Activated effector memory CD4-positive, alpha-beta T cell treated with anti-CD3 and anti-CD28 coated beads, Interleukin-2, amount 50 U/mL, for 16 hours (primary cell): ENCODE data around the gene PLXNB2.
"Not testable (repeated sequence)": the region's sequence is repeated elsewhere in the genome, so short reads cannot be mapped to it uniquely, and the experiment has no call there.

Experiments used
- DNase-seq: peaks from one replicate; pipeline ENCODE4 v3.0.0-alpha.2; 2020

The PLXNB2 gene, protein sequence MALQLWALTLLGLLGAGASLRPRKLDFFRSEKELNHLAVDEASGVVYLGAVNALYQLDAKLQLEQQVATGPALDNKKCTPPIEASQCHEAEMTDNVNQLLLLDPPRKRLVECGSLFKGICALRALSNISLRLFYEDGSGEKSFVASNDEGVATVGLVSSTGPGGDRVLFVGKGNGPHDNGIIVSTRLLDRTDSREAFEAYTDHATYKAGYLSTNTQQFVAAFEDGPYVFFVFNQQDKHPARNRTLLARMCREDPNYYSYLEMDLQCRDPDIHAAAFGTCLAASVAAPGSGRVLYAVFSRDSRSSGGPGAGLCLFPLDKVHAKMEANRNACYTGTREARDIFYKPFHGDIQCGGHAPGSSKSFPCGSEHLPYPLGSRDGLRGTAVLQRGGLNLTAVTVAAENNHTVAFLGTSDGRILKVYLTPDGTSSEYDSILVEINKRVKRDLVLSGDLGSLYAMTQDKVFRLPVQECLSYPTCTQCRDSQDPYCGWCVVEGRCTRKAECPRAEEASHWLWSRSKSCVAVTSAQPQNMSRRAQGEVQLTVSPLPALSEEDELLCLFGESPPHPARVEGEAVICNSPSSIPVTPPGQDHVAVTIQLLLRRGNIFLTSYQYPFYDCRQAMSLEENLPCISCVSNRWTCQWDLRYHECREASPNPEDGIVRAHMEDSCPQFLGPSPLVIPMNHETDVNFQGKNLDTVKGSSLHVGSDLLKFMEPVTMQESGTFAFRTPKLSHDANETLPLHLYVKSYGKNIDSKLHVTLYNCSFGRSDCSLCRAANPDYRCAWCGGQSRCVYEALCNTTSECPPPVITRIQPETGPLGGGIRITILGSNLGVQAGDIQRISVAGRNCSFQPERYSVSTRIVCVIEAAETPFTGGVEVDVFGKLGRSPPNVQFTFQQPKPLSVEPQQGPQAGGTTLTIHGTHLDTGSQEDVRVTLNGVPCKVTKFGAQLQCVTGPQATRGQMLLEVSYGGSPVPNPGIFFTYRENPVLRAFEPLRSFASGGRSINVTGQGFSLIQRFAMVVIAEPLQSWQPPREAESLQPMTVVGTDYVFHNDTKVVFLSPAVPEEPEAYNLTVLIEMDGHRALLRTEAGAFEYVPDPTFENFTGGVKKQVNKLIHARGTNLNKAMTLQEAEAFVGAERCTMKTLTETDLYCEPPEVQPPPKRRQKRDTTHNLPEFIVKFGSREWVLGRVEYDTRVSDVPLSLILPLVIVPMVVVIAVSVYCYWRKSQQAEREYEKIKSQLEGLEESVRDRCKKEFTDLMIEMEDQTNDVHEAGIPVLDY (N-terminal part only)

DNA sequence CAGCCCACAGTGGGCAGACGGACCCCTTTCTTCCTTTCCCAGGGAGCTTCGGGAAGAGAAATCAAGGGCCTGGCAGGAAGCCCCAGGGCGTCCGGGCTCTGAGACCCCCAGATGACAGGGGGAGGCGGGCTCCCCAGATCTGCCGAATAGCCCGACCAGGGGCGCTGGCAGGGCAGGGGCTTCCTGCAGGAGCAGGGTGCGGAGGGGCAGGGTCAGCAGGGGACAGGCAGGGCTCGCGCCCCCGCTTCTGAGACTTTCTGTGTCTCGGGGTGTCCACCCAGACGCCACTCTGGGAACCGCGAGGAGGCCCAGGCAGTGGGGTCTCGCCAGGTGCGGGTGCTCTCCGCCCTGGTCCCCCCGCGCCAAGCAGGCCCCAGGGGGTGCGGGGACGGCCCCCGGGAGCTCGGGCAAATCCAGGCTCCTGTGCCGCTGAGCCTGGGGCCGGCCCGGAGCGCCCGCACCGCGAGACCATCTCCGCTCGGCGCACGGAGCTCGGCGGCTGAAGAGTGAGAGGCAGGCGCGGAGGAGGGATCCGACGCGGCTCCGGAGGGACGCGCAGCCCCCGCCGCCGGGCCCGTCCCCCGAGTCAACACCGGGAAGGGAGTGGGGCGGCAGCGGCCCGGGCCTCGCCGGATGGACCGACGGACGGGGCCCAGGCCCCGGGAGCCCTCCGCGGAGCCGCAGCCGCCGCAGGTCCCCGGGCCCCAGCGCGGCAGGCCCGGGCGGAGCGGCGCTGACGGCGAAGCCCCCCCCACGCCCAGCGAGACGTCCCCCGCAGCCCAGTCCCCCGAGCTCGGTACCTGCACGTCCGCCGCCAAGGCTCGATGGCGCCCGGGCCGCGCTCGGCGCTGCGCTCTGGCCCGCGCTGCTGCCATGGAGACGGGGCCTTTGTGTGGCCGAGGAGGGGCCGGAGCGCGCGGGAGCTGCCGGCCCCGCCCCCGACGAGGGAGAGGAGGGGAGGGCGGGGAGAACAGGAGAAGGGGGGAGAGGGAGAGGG lies at the start of gene PLXNB2:
TSS of gene PLXNB2 (minus strand) at position 894 of the 997 bp plus-strand sequence. CDS start 17,062 bp downstream, outside the sequence.
- DNase-seq = no peak

DNA sequence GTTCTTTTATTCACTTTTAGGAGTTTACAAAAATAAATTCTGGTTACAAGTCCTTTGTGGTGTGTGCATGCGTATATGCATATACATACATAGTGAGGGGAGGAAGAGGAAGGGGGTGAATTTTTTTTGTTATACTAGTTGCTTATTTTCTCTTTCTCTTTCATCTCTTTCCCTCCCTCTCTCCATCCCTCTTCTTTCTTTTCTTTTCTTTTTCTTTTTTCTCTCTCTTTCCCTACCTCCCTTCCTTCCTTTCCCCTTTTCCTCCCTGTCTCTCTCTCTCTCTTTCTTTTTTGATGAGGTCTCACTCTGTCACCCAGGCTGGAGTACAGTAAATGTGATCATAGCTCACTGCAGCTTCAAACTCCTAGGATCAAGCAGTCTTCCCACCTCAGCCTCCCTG lies 49.8 kb upstream of the PLXNB2 start:
- no peak for DNase-seq

DNA sequence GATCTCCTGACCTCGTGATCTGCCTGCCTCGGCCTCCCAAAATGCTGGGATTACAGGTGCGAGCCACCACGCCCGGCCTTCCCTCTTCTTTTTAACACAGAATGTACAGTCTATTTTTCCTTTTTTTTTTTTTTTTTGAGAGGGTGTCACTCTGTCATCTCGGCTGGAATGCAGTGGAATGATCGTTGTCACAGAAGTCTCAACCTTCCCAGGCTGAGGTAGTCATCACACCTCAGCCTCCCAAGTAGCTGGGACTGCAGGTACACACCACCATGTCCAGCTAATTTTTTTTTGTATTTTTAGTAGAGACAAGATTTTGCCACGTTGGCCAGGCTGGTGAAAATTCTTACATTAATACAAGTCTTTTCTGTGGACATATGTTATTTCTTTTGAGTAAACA lies 48.7 kb upstream of the PLXNB2 start:
- no peak for DNase-seq

DNA sequence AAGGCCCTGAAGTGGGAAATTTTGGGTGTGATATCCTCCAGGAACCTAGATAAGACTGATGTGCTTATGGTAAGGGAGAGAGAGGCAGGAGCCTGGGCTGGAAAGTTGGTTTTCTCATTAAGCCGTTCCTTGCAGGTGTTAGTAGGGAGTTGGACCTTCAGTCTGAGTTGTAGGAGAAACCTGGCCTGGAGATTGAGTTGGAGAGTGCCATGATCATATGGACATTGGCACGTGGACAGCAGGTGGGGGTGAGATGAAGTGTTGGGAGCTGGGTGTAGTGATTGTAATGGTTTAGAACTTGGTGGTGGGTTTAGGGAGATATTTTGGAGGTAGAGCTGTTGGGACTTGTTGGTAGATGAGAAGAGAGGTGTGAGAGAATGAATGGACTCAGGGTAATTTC lies 40.6 kb upstream of the PLXNB2 start:
- no peak for DNase-seq

DNA sequence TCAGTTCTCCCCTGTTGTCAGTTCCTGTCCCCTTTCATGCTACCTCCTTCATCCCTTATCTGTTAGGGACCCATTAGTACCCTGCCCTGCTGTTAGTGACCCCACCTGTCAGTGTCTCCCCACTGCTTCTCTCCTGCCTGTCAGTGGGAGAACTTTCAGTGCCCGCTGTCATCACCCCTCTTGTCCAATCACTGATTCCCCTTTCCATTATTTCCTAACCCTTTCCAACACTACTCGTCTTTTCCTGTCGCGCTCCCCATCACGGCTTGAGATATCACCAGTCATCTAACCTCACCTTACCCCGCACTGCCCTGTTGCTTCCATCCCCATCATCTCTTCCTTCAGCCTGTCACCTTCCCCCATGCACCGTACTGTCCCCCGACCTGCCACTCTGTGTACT lies 39.7 kb upstream of the PLXNB2 start:
- DNase-seq = no peak

DNA sequence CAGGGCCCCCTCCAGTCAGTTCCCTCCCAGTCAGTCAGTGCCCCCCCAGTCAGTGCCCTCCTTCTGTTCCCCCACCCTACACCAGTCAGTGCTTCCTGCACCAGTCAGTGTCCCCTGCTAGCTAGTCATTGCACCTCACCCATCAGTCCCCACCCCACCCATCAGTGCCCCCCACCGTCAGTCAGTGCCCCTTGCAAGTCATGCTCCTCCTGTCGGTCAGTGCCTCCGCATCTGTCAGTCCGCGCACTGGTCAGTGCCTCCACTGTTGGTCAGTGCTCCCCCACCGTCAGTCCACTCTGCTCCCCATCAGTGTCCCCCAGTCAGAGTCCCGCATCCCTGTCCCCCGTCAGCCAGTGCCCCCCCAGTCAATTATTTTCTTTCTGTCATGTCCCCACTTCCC lies 39.0 kb upstream of the PLXNB2 start:
- DNase-seq = no peak

DNA sequence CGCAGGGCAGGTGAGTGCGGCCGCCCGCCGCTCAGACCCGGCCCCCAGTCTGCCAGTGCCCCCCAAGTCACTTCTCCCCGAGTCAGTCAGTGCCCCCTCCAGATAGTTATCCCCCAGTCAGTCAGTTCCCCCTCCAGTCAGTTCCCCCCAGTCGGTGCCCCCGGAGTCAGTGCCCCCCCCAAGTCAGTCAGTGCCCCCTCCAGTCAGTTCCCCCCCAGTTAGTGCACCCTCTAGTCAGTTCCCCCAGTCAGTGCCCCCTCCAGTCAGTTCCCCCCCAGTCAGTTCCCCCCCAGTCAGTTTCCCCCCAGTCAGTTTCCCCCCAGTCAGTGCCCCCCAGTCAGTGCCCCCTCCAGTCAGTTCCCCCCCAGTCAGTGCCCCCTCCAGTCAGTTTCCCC lies 36.1 kb upstream of the PLXNB2 start:
- no peak for DNase-seq

DNA sequence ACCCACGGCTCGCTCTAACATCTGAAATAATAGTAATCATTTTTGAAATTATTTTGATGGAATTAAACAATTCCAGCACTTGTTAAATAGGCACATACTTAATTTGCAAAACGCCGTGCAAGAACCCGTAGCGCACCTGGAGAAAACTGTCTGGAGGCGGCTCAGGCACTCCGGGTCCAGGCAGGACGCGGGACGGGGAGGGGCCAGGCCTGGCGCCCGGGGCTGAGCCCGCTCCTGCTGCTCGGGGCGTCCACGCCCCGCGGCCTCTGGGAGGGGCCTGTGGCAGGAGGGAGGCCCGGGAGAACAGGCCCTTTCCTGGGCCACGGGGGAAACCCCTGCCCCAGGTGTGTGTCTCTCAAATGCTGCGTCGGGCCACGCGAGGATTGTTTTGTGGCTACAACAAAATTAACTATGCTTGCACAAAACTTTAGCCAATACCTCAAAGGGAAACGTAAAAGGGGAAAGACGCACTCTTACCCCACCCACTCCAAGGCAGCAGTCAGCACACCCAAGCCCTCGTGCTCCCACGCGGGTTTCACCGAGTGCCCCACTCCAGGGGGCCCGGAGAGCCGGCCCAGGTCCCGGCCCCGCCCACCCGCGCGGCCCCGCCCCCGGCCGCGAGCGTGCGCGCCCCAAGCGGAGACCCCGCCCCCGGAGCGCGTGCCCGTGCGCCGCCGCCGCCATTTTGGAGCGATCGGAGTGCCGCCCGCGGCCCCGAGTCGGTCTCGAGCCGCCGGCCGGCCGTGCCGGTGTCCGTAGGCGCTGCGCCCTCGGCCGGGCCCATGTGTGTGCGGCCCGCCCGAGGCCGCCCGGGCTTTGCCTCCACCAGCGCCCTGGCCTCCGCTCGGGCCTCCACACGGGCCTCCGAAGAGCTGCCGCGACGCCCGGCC lies 35.5 kb upstream of the PLXNB2 start, which contains the start of gene PPP6R2:
TSS of gene PPP6R2 (plus strand) at position 677 of the 890 bp plus-strand sequence. CDS start 50,582 bp downstream, outside the sequence.
- peak; percentile 97 for DNase-seq

DNA sequence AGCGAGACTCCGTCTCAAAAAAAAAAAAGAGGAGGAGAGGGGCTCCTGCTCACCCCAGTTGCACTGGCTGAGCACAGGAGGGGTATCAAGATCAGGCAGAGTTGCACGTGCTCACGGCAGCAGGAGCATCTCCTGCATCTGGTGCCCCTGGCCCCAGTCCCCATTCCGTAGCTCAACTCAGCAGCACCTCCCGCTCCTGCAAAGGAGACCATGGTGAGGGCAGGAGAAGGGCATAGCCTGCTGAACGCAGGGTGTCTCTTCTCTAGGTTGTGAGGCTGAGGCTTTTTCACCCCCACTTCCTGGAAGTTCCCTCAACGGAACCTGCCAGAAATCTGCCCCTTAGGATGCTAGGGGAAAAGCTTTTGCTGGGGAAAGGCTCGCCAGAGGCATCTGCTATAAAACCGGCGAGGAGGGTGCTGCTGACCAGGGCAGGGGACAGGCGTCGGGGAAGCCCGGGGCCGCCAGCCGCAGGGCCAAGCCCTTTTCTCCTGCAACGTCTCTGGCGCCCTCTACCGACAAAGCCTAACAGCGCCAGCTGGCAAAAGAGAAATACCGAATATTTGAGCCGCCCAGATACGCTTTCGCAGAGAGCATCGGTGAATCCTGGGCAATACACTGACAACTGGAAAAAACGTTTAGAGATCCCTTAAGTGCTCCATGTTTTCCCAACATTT lies 34.7 kb upstream of the PLXNB2 start:
- peak; percentile 95 for DNase-seq

DNA sequence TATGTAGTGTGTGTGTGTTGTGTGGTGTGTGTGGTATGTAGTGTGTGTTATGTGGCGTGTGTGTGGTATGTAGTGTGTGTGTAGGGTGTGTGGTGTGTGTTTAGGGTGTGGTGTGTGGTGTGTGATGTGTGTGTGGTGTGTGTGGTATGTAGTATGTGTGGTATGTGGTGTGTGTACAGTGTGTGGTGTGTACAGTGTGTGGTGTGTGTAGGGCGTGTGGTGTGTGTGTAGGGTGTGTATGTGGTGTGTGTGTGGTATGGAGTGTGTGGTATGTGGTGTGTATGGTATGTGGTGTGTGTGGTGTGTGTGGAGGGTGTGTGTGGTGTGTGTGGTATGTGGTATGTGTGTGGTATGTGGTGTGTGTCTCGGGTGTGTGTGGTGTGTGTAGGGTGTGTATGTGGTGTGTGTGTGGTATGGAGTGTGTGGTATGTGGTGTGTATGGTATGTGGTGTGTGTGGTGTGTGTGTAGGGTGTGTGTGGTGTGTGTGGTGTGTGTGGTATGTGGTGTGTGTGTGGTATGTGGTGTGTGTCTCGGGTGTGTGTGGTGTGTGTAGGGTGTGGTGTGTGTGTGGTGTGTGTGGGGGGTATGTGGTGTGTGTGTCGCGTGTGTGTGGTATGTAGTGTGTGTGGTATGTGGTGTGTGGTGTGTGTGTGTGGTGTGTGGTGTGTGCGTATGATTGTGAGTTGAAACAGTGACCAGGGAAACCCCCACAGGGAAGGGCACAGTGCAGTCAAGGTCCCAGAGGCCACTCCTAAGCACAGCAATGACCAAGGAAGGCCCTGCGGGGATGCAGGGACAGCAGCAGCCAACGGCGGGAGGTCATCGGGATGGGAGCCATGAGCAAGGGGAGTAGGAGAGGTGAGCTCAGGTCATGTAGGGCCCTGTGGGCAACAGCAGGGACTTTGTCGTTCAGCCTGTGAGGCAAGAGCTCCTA lies 32.8 kb upstream of the PLXNB2 start:
- no peak for DNase-seq

DNA sequence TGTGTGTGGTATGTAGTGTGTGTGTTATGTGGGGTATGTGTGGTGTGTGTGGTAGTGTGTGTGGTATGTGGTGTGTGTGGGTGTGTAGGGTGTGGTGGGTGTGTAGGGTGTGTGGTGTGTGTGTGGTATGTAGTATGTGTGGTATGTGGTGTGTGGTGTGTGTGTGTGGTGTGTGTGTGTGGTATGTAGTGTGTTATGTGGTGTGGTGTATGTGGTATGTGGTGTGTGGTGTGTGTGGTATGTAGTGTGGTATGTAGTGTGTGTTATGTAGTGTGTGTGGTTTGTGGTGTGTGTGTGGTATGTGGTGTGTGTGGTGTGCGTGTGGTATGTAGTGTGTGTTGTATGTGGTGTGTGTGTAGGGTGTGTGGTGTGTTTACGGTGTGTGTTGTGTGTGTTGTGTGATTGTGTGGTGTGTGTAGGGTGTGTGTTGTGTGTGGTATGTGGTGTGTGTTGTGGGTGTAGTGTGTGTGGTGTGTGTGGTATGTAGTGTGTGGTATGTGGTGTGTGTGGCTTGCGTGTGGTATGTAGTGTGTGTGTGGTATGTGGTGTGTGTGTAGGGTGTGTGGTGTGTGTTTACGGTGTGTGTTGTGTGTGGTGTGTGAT lies 31.5 kb upstream of the PLXNB2 start:
- no peak for DNase-seq

DNA sequence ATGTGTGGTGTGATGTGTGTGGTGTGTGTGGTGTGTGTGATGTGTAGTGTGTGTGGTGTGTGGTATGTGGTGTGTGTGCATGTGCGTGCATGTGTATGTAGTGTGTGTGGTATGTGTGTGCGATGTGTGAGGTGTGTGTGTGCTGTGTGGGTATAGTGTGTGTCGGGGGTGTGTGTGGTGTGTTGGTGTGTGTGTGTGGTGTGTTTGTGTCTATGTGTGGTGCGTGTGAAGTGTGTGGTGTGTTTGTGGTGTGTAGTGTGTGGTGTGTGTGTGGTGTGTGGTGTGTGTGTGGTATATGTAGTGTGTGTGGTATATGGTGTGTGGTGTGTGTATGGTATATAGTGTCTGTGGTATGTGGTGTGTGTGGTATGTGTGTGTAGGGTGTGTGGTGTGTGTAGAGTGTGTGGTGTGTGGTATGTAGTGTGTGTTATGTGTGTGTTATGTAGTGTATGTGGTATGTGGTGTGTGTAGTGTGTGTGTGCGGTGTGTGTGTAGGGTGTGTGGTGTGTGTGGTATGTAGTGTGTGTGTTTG lies 30.7 kb upstream of the PLXNB2 start:
- DNase-seq = no peak

DNA sequence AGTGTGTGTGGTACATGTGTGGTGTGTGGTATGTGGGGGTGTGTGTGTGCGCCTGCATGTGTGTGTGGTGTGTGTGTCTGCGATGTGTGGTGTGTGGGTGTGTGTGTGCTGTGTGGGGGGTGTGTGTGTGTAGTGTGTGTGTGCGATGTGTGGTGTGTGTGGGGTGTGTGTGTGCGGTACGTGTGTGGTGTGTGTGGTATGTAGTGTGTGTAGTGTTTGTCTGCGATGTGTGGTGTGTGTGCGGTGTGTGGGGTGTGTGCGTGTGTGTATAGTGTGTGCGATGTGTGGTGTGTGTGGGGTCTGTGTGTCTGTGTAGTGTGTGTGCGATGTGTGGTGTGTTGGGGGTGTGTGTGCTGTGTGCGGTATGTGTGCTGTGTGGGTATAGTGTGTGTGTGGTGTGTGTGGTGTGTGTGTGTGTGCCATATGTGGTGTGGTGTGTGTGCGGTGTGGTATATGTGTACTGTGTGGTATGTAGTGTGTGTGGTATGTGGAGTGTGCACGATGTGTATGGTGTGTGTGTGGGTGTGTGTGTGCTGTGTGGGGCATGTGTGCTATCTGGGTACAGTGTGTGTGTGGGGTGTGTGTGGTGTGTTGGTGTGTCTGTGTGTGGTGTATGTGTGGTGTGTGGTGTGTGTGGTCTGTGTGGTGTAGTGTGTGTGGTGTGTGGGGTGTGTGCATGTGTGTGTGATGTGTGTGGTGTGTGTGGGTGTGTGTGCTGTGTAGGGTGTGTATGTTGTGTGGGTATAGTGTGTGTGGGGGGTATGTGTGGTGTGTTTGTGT lies 30.0 kb upstream of the PLXNB2 start:
- no peak for DNase-seq

DNA sequence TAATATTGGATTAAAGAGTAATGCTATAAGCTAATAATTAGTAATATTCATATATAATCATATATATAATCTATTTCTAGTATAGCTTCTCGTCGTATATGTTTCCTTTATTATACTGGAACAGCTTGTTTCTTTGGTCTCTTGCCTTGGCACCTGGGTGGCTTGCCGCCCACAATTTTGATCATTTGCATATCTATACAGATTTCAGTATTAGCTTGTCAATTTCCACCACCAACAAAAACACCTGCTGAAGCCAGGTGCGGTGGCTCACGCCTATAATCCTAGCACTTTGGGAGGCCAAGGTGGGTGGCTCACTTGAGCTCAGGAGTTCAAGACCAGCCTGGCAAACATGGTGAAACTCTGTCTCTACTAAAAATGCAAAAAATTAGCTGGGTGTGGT lies 27.0 kb upstream of the PLXNB2 start:
- not testable (repeated sequence) for DNase-seq

DNA sequence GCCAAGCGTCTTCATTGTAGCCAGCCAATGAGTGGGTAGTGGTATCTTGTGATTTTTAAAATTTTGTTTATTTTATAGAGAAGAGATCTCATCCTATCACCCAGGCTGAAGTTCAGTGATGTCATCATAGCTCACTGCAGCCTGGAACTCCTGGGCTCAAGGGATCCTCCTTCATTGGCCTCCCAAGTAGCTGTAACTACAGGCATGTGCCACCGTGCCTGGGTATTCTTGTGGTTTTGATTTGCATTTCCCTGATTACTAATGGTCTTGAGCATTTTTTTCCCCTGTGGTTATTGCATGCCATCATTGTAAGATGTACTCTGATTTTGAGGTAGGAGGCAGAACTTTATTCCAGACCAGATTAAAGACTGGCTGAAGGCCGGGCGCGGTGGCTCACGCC lies 21.8 kb upstream of the PLXNB2 start:
- no peak for DNase-seq

DNA sequence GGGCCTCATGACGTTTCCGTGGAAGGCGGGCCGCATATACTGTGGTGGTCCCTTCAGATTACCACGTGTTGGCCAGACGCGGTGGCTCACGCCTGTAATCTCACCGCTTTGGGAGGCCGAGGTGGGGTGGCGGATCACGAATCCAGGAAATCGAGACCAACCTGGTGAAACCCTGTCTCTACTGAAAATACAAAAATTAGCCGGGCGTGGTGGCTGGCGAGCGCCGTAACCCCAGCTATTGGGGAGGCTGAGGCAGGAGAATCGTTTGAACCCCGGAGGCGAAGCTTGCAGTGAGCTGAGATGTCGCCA lies 20.2 kb upstream of the PLXNB2 start:
- no peak for DNase-seq

DNA sequence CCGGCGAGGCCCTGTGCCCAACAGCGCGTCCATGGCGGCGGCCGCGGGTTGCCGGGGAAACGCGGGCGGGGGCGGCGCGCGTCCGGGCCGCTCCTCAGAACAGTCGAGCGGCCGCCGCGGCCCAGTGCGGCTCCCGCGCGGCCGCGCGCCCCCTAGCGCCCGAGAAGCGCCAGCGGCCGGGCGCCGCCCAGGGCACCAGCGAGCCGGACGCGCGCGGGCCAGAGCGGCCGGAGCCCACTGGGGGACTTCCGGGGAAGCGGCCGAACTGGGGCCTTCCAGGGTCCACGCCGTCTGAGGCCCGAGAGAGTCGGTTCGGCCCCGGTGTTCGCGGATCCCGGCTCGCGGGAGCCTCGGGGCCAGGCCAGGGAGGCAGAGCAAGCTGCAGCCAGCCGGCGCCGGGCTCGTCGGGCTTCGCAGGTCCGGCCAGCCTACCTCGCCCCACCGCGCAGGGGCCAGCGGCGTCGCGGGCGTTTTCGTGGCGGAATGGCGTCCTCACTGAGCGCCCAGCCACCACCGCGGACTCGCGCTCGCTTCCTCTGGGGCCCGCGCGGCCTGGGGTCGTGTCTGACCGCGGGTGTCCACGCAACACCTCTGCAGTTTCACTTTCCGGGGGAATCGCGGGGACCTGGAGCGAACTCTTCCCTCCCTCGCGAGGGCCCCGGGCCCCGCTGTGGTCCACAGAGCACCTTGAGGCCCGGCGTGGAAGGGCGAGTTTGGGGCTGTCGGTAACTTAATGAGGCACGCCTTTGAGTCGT lies 19.7 kb upstream of the PLXNB2 start, which contains the start of gene DENND6B:
TSS of gene DENND6B (minus strand) at position 57 of the 755 bp plus-strand sequence. CDS start at position 33, 24 bp downstream.
- peak; percentile 90 for DNase-seq
